A673 (cell line): Measurements from ENCODE around the gene WWTR1.

ENCODE experiments used
- CTCF ChIP-seq: fragments of 300-800, 200-600 bp; sonication (generic); conservative IDR thresholded peaks from 2 replicates; pipeline ENCODE4 v1.5.1; 2017; ENCODE audit warnings: low read depth, mild to moderate bottlenecking, antibody characterized with exemption, low read length, moderate library complexity, mixed read lengths
- EZH2 ChIP-seq: fragments of 200-600 bp; sonication (generic); IDR thresholded peaks from 2 replicates; pipeline ENCODE4 v1.6.1; 2017; ENCODE audit warnings: borderline replicate concordance, low read depth, mild to moderate bottlenecking, mixed read lengths, antibody characterized with exemption, low read length; ENCODE audit not compliant: poor library complexity, severe bottlenecking

GRCh38 chr3:149566292-149566975, 91.4 kb downstream of the WWTR1 start:
- no peak for TF ChIP-seq CTCF
- no peak for TF ChIP-seq EZH2
